Esophagus mucosa (tissue), 1 donor: ENCODE results near the gene MGP. TPM values are rescaled to one million over a fixed set of nuclear protein-coding genes. Genes with fewer than 3 reads are reported as not detected.

ENCODE experiments used
- total RNA-seq: library from RNA; stranded (reverse); gene quantifications from one replicate; pipeline ENCODE4 v1.2.4, GENCODE V29; 2023
- donor health status: DM: yes; HTN: yes; CAD: no.

MGP gene
- total RNA-seq, 1 donor from 2014 or later: 16.7 TPM

Other genes with a start within 250 kb of the MGP start
- 0.20 TPM for gene GUCY2C, start 189.3 kb downstream of the MGP start, total RNA-seq
- 28.5 TPM for gene WBP11, start 82.4 kb downstream of the MGP start, total RNA-seq
- 0.76 TPM for gene C12orf60, start 82.2 kb downstream of the MGP start, total RNA-seq
- gene SMCO3, start 71.7 kb downstream of the MGP start, total RNA-seq: not detected
- gene ART4, start 42.3 kb downstream of the MGP start, total RNA-seq: 0.08 TPM
- gene ERP27, start 52.7 kb upstream of the MGP start, total RNA-seq: 4.5 TPM
- gene ARHGDIB, start 75.7 kb upstream of the MGP start, total RNA-seq: 39.0 TPM
- not detected for gene PDE6H, start 87.2 kb upstream of the MGP start, total RNA-seq